AG08396 (cell line): Measurements from ENCODE around the gene ANK2.
"Not testable (repeated sequence)": the region's sequence is repeated elsewhere in the genome, so short reads cannot be mapped to it uniquely, and the experiment has no call there.

ENCODE experiments used
- DNase-seq: peaks from one replicate; pipeline ENCODE4 v3.0.0; 2012; ENCODE audit warnings: low spot score, mixed read lengths

ANK2 gene

DNA sequence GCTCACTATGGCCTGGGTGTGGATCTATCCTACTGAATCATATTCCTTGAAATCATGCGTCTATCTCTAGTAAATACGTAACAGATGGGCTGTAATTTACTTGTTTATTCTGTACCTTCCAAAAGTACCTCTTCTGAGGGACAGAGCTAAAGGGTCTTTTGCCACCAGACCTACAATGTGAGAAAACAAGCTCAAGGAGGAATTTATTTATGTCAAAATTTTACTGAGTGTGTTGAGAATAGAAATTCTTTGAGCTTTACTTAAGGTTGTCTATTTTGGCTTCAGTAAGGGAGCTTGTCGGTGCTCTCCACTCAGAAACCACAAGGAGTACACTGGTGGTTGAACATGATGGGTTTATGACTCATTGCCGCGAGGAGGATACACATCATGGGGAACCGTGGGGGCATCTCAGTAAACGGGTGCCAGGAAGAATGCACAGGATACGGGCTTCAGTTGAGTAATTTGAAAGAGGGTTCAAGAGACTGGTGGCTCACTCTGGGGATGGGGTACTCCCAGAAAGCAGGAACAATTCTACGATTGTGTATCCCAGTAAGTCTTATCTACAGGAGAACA lies 3.0 kb downstream of the ANK2 start:
- no peak for DNase-seq

DNA sequence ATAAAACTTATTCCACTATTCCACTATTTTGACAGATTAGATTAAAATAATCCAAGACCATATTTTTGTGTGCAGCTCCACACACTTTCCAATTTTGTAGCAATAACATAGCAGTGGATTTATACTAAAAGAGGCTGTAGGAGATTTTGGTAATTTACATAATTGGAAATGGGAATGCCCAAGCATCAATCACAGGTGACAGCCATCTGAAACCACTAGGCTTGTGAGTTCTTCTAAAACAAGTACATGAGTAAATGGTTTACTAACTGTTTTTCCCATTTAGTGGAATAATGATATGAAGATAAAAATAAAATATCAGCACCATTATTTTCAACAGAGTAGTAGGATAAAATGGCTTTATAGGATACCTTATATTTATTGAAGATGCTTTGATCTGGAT lies 4.4 kb downstream of the ANK2 start:
- no peak for DNase-seq

DNA sequence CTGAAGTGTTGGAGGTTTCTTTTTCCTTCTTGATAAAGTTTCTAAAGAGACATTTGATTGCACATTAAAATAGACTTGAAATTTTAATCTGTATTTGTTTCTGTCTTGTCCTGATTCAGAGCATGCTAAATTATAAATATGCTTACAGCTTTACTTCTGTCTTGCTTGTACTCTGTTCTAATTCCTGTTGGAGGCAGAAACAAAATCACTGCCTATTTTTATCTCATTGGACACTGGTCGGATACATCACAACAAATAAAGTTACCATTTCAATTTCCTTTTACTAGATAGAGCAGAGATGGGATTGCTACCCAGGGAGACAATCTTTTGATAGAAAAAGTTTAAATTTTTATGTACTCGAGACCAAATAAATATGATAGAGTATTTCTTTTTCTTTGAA lies 6.9 kb downstream of the ANK2 start:
- DNase-seq = no peak

DNA sequence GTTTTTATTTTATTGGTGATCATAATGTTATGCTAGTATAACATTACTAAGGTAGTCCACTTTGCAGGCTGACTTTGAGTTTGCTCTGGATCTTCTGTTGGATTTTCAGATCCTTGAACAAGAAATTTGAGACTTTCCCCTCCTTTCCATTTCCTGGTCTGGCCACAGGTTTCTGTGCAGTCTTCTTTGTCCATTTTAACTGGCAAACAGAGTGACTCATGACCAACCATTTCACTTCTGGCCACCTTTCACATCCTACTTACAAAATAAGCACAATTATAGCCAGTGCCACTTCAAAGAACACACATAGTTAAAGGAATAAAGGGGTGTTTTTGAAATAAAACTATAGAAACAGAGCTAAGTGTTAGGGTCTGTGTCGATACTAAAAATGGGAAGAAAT lies 8.4 kb downstream of the ANK2 start:
- DNase-seq = no peak

DNA sequence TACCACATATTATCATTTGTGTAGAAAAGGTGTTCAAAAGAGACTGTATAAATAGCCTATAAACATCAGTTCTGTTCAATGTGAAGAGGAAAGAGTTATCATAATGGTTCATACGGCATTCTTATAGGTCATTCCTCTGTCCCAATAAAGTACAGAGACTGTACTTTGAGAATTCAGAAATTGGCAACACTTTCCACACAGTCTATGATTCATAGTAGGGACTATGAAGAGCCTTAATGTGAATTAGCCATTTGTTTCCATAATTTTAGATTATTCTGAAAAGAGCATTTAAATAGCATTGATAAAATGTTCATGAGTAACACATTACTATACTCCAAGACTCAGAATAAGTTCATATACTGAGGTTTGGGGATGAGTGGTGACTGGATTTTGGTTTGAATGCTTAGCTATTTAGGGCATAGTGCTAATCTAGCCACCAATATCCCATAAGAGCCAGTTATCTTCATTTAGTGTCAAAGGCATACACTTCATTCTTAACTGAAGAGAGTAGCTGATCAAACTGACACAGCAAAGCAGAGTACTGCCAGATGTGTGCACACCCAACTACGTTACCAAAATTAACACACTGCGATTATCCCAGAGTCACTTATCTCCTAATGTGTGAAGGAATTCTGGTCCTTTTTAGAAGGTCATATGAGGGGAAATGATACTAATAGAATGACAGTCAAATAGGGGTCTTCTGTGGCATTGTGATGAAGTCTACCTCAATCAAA lies 10.2 kb downstream of the ANK2 start:
- no peak for DNase-seq

DNA sequence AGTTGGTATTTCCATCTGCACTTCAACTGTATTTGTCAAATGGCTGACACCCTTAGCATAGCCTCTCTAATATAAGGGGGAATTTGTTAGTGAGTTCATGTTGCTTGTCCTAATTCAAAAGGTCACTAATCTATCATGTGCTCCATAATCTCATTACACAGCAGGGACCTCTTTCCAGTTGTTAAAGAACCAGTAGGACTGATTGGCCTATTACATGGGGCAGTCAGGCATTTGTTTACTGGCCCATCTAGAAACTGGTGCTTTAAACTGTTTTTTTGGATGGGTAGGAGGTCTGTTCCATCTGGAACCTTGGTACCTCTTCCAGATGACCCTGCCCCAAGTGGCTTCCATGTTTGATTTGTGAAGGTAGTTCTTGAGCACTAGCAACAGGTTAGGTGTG lies 11.4 kb downstream of the ANK2 start:
- no peak for DNase-seq

DNA sequence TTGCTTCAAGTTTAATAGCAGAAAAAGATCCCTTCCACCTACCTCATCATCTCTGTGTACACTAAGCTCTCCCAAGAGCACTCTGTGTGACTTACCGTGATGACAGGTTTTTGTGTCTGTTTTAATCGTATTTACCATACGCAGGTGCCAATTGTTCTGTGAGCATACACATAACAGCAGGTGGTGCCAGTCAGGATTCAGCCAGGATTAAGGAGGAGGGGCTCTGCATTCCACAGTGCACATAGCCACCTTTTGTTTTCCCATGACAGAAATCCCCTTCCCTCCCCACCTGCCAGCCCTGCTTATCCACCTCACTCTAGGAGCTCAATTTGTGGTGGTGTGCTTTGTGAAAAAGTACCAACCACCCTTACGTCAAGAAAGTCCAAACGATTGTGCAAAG lies 14.8 kb downstream of the ANK2 start:
- no peak for DNase-seq

DNA sequence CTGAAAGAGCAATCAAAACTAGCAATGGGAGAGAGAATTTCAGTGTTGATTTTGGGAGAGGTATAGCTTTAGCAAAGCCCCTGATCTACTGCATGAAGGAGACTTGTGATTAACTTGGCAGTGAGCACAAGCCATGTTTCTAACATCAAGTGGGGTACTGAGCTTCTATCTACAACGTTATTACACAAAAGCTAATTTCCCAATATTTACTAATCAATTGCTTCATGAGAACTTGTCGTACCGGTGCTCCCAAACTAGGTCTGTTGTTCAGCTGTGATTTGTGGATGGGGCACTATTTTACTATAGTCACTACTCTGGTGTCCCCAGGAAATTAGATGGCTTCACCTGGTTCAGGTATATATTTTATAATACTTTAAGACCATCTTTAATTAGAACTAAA lies 16.2 kb downstream of the ANK2 start:
- no peak for DNase-seq

DNA sequence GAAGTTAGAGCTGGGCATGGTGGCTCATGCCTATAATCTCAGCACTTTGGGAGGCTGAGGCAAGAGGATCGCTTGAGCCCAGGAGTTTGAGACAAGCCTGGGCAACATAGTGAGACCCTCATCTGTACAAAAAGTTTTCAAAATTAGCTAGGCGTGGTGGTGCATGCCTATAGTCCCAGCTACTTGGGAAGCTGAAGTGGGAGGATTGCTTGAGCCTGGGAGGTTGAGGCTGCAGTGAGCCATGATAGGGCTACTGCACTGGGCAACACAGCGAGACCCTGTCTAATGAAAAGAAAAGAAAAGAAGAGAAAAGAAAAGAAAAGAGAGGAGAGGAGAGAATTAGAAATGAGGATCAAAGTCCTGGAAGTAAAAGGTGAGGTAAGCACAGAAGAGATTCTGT lies 19.3 kb downstream of the ANK2 start:
- DNase-seq = not testable (repeated sequence)

DNA sequence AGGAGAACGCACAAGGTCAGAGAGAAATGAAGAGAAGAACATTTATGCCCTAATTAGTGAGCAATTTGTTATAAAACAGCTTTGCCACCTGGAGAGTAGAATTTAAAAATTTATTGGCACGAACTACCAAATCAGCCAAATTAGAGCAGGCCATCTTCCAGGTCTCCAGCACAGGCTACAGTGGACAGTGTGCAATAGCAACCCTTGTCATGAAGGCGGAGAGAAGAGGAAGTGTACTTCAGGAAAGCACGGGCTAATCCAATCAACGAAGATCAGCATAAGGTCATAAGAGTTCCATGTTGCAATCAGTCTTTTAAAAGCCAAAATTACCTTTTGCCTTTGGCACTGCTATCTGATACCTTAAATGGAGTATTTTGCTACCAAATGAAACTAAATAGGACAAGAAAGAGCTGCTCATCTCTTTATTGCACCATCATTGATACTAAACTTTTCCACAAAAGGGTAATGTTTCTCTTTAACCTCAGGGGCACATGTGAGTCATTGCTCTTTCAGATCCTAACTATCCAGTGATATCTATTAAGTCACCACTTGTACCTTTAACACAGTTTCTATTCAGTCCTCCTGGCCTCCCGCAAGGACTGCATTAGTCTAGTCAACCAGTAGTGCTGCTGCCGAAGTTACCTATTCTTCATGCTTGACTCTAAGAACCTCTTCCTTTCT lies 19.9 kb downstream of the ANK2 start:
- no peak for DNase-seq

DNA sequence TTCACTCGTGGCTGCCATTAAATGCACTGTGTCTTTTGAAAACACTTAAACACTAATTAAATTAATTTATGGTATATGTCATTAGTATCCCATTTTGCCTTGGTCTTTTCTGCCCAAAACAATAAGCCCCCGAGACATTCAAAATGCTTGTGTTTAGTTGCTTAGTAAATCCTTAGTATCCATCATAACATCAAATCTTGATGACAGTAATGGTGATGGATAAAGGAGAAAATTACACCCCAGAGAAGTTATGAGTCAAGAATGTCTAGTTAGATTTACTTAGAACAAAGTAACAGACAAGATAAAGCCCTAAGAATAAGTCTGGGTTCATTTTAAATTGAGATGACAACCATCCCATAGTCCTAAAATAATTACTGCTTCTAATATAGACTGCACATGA lies 21.3 kb downstream of the ANK2 start:
- DNase-seq = no peak

DNA sequence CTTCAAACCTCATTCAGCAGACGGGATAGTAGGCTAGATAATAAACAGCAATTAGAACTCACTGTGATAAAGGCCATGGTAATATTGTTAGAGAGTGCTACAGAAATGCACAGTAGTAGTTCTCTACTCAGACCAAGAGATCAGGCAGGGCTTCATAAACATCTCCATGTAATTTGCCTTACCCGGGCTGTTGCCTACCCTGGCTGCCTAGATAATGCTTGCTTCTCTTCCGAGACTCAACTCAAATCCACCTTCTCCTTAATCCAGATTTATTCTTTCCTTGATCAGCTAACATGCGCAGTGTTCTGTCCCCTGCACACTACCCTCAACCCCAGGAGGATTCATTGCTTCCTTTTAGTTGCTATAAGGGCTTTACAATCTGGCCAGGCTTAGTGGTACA lies 21.8 kb downstream of the ANK2 start:
- DNase-seq = no peak

DNA sequence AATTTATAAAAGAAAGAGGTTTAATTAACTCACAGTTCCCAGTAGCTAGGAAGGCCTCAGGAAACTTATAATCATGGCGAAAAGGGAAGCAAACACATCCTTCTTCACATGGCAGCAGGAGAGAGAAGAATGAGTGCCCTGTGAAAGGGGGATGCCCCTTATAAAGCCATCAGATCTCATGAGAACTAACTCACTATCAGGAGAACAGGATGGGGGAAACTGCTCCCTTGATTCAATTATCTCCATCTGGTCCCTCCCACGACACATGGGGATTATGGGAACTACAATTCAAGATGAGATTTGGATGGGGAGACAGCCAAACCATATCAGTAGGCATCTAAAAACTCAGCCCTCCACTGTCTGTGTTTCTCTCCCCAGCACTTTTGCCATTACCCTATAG lies 22.4 kb downstream of the ANK2 start:
- DNase-seq = no peak

DNA sequence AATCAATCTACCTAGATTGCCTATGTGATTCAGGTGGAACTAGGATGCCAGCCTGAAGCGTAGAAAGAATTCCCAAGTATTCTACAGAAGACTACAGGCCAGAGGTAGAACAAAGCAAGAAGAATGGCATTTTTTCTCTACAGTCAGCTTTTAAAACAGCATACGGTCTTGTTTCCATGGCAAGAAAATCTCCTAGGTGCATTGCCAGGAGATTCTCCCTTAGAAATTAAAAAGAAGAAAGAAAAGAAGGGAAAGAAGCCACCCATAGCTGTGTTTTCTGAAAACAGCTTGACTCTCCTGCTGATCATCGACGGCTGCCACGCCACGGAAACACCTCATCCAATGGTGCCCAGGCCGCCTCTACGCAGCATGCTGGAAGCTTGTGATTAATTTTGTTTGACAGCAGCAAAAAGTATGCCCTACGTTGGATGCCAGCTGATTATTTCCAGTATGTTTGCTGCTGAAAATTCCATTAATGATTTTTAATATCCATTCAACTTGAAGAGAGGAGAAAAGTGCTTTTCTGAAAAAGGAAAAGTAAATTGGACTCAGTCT lies 24.1 kb downstream of the ANK2 start:
- DNase-seq = no peak

DNA sequence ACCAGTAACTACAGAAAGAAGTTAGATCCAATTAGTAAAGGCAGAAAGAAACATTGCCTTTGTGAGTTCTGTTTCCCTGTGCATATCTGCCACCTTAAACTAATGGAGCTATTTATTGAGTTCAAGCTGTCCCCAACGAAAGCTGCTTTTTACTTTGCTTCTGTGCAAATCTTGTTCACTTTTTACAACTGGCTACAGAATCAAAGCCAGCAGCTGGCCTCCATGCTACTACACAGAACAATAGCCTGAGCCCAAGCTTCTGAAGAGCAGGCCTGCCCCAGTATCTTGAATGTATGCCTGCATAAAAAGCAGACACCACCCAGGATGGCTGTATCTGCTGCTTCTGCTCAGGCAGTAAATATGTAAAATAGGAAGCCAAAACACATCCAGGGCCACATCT lies 28.1 kb downstream of the ANK2 start:
- DNase-seq = no peak

DNA sequence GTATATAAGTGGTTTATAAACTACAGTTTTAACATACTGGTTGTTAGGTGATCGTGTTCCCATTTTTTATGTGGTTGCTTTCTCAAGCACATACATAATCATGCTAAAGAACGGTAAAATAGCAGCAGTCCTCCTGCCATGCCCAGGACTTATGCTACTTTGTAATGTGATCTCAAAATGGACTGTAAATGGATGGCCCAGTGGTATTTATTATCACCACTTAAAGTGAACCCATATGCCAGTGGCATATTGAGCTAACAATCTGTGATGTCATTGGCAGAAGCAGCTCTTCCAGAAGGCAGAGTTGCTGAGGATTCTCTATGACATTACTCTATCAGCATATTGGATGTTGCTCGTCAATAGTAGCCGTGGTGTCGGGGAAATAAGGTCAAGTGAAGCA lies 28.6 kb downstream of the ANK2 start:
- DNase-seq = no peak

DNA sequence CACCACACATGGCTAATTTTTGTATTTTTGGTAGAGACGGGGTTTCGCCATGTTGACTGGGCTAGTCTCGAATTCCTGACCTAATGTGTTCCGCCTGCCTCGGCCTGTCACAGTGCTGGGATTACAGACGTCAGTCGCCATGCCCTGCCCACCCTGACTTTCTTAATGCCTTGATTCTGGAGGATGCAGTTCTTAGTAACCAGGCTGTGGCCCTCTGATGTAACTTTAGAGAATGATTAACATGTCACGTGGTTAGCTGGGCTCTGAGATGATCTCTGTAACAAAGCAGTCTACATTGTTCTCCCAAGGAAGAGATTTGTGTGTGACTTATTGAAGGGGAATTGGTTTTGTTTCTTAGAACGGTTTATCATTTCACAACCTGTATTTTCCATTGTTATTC lies 30.6 kb downstream of the ANK2 start:
- no peak for DNase-seq

DNA sequence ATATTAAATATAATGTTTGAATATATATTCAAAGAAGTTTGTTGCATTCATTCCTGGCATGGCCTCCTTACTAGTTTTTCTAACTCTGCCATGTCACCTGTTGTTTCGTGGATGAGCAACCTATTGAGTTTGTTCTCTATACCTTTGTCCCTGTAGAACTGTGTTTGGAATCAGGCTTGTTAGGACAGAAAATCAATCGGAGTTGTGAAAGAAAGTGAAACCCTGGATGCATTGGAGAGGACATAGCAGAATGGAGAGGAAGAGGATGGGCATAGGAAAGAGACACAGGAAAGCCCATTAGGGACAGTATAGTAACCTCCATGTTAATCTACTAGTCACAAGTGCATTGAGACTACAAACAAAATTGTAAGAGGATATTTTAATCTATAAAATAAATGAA lies 31.2 kb downstream of the ANK2 start:
- DNase-seq = no peak

DNA sequence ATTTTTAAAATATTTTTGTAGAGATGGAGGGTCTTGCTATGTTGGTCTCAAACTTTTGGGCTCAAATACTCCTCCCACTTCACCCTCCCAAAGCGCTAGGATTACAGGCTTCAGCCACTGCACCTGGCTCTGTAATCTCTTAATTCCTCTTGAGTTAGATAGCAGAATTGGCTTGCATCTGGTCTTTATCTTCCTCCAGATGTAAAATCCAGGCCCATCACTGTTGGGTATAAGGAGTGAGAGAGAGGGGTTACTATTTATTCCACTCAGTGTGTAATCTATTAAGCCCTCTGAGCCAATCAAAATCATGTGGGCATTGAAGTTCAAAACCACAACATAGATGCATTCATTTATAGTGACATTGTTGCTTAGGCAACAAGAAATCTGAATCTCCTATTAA lies 33.9 kb downstream of the ANK2 start:
- DNase-seq = no peak

DNA sequence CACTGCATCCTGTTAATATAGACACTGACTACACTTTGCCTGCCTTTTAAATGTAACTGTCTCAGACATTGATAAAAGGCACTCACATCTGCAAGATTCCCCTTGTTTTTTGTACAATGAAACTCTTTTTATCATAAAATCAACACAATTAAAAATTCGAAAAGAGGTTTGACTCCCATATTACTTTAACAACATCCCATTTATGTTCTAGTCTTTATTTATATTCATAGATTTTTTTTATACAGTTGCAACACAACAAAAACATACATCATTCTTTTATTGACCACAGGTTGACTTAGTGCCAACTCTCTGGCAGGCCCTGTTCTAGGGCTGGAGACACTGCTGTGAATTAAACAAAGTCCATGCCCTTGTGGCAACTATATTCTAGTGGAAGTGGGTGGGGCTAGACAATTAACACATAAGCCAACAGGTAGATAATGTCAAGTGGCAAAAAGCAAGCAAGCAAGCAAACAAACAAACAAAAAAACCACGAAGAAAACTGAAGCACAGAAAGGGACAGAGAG lies 36.8 kb downstream of the ANK2 start:
- no peak for DNase-seq

DNA sequence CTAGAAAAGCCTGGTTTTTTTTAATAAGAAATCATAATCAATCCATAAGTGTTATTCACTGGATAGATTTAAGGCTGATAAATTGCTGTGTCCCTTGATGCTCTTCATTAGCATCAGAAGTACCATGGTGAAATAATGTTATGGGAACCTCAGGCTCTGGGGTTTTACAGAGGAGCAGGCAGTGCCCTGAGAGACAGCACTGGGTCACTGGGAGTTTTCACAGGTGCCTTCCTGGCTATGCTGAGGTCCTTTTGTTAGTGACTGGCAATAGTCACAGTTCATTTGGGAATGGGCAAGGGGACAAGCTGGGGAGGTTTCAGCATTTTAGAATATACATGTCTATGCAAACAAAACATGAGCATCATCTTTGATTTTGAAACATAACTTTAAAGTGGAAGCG lies 38.6 kb downstream of the ANK2 start:
- DNase-seq = no peak

DNA sequence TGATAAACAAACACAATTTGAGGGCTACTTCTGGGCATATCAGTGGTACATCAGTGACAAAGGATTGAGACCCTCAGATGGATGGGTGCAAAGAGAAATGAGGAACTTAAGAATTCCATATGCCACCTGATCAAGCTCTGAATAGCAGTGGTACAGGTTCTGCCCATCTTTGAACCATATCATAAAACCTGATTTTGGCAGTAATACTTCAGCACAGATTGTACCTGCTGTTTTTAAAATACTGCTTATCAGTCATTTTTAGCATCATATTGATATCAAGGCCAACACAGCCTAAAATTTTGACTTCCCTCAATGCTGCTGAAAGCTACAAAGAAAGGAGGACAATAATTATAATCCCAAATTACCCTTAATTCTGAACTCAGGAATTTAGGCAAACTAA lies 41.5 kb downstream of the ANK2 start:
- no peak for DNase-seq

DNA sequence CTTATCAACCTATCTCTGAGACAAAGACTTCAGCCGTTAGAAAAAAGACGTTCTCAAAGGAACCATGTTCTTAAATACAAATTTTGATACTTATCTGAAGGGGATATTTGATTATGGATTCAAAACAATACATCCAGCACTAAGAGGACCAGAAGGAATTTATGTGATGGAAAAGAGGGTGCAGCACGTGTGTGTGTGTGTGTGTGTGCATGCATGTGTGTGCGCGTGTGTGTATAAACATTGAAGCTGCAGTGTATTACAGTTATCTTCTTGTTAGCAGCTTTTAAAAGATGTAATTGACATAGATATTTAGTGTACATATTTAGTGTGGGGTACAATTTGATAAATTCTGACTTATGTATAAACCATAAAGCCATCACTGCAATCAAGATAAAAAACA lies 44.9 kb downstream of the ANK2 start:
- no peak for DNase-seq
